DMS153 treated with DMSO at 0.1 percent for 48 hours (cell line): ENCODE results near the gene DNLZ.

ENCODE experiments used
- DNase-seq: peaks from one replicate; lab custom pipeline; 2025; ENCODE audit not compliant: unreplicated experiment; lab: John Stamatoyannopoulos, UW

DNLZ gene

GRCh38 chr9:136345281-136346156, 18.0 kb downstream of the DNLZ start:
- no peak for DNase-seq

- no peak for DNase-seq
Observed at GRCh38 chr9:136344544-136345280, 18.8 kb downstream of the DNLZ start.

DNA sequence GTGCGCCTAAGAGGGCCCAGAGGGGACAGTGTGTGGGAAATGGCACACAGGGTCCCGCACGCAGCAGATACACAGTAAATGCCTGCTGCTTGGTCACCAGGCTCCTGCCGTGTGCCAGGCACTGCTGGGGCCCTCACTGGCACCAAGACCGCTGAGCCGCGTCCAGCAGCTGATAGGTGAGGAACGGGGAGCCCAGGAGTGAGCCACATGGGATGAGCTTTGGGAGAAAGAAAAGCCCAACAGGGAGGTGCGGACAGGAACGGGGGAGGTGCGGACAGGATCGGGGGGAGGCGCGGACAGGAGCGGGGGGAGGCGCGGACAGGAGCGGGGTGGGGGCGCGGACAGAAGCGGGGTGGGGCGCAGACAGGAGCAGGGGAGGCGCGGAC, 19.7 kb downstream of the DNLZ start:
- no peak for DNase-seq

- no peak for DNase-seq
Observed at GRCh38 chr9:136343121-136343883, 20.2 kb downstream of the DNLZ start.

DNA sequence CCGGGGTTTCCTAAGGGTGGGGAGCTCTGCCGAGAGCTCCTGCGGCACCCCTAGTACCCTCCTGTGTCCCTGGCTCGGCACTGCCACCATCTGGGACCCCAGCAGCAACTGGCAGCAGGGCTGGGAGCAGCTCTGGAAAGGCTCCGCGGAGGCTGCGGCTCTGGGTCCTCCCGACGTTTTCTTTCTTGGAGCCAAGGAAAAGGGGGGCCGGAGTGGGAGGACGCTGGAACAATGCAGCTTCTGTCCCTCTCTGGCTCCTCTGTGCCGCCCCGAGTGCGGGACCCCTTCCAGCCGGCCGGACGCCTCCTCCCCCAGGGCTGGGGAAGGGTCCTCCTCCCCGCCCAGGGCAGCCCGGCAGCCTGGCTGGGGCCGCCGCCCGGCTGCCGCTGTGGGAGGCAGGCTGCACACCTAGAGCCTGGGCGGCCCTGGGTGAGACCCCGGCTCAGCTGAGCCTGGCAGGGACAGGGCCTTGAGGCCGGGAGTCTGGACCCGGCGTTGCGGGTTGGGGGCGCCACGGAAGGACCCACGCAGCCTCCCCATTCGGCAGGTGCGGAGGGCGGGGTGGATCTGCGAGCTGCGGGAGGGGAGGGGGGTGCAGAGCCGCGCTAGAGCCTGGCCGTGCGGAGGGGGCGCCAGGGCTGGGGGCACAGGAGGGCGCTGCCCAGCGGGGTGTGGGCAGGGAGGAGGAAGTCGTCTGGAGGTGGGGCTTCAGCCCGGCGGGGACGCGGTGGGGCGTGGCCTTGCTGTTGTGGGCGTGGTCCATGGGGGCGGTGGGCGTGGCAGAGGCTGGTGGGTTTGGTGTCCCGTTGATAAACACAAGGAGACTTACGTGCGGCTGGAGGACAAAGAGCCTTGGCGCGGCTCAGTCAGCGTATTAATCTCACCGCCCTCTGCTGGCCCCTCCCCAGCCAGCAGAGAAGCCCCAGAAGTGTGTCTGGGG, 21.1 kb downstream of the DNLZ start:
- peak; percentile 21 for DNase-seq

GRCh38 chr9:136341769-136342168, 21.8 kb downstream of the DNLZ start:
- no peak for DNase-seq

DNA sequence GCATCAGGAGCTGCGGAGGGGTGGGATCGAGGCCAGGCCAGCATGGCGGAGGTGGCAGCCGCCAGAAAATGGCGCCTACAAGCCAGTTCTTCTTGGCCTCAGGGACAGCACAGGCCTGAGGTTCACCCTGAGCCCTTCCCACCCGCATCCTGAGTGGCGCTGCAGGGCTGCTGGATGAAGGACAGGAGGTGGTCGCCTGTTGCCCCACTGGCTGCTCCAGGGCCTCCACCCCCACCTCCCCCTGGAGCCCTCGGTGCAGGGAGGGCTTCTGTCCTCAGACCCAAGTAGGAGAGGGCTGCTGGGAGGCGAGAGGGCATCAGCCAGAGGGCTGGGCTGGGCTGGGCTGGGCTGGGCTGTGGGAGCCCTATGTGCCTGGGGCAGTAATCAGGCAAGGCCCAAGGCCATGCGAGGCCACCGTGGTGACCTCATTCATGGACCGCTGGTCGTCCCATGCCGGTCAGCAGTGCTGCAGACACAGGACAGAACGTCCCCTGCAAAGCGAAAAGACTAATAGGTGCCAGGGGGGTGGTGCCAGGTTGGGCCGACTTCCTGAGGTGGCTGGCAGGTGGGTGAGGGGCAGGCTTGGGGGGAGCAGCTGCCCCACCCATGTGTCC, 22.4 kb downstream of the DNLZ start:
- DNase-seq = no peak

DNA sequence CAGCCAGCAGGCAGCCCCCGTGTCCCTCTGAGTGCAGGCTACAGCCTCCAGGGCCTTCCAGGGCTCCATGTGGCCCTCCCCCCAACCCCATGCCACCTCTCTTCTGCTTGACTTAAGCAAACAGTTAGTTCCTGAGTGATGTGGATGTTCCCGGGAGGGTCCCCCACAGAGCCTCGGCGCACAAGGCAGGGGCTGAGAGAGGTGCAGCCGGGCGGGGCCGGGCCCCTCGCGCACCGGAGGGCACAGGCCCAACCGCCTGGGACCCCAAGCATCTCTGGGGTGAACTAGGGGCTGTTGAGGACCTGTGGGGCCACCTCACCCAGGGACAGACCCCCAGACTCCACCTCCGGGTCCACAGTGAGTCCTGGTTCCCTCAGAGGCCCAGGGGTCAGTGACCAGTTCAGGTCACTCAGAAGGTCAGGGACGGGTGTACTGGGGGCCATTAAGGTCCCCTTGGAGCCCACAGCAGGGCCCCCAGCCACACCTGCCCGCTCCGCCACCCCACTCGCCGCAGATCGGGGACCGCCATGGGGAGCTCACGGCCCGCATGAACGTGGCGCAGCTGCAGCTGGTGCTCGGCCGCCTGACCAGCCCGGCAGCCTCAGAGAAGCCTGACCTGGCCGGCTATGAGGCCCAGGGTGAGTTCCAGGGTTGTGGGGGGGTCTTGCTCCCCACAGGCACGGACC, 23.0 kb downstream of the DNLZ start:
- no peak for DNase-seq

GRCh38 chr9:136339958-136340310, 23.6 kb downstream of the DNLZ start:
- no peak for DNase-seq

DNA sequence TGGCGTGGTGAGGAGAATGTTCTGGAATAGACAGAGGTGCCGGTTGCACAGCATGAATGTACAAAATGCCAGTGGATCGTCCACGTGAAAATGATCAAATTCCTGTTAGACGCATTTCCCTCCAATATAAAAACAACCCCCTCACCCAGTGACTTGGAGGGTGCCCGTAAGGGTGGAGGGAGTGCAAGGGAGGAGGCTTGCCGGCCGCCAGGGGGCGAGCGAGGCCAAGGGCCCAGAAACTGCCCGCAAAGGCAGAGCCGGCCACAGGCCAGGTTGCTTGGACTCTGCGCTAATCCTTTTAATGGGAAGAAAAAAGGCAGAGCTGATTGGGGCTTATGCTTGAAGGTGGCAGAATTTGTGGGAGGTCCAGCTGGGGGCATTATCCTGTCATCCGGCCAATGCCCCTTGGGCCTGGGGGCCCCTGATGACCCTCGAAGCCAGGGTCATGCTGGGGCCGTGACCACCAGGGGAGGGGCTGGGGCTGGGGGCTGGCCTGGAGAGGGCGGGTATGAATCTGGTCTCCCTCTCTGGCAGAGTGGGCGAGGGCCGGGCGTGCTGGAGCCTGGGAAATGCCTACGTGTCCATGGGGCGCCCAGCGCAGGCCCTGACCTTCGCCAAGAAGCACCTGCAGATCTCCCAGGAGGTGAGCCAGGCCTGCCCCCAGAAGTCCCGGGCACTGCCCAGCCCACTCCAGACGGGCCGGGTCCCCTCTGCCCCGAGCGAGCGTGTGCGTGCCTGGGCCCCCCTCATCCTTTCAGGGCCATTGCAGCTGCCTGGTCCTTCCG, 24.2 kb downstream of the DNLZ start:
- peak; percentile 40 for DNase-seq

- DNase-seq = no peak
Observed at GRCh38 chr9:136338511-136338910, 25.0 kb downstream of the DNLZ start.

GRCh38 chr9:136337416-136338395, 25.8 kb downstream of the DNLZ start:
- DNase-seq = no peak

- no peak for DNase-seq
Observed at GRCh38 chr9:136336881-136337280, 26.7 kb downstream of the DNLZ start.

DNA sequence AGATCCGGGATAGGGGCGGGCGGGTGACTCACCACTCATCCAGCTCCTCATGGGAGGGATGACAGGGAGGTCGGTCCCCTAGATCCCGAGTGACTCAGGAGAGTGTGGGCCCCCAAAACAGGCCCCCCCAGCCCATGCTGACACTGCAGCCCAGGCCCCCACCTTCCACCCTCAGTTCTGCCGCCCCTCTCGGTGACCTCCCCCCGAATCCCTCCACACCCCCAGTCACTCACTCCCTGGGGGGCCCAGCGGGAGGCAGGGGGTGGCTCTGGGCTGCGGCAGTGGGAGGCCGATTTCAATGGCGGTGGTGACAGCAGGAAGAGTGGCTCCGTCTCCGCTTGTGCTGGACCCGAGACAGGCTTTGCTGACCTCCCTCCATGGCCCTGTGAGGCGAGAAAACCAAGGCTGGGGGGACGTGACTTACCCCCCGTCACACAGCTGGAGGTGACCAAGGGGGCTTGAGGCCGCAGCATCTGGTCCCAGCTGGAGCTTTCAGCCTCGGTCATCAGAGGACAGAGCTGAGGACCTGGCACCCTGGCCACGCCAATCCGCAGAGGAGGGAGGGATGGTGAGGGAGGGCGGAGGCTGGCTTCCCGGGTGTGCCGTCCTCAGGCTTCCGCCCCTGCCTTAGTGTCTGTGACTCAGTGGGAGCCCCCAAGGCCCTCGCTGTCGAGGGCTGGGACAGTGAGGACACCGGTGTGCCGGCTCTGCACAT, 27.2 kb downstream of the DNLZ start:
- no peak for DNase-seq

DNA sequence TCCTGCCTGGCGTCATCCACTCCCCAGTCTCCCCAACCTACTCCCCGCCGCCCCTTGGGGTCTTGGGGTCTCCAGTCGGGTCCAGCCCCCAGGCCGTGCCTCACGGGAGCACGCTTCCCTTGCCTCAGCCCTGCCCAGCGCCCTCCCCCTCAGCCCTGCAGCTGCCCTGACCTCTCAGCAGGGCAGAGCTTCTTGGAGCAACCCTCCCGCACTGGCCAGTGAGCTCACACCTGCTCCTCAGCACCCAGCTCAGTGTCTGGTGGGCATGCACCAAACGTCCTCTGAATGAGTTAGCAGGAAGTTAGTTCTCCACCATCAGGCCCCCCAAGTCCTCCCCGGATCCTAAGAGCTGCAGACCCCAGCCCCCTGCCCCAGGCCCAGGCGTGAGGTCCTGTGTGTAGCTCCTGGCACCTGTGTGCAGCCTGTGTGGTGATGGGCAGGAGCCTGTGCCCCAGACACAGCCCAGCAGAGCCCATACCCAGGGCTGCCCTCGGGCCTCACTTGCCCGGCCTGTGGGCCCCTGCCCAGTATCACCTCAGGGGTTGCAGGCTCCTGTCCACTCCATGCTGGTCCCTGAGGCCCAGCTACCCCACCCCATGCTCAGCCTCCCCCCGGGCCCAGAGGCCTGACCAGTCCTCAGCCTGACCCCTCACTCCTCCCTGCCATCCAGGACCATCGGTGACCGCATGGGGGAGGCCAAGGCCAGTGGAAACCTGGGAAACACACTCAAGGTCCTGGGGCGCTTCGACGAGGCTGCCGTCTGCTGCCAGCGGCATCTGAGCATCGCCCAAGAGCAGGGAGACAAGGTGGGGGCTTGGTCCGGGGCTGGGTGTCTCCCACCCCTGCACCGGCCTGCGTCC, 28.0 kb downstream of the DNLZ start:
- DNase-seq = no peak

GRCh38 chr9:136334541-136334940, 29.0 kb downstream of the DNLZ start:
- DNase-seq = no peak
